Measurements from ENCODE around the gene KIF6.

The KIF6 gene

GRCh38 chr6:39452306-39453145, 272.7 kb downstream of the KIF6 start:
- no peak for DNase-seq (ENCODE audit: low read depth, low spot score)

- no peak for DNase-seq (ENCODE audit: low read depth, low spot score)
These were observed 273.4 kb downstream of the KIF6 start for GRCh38 chr6:39451831-39452230.

DNA sequence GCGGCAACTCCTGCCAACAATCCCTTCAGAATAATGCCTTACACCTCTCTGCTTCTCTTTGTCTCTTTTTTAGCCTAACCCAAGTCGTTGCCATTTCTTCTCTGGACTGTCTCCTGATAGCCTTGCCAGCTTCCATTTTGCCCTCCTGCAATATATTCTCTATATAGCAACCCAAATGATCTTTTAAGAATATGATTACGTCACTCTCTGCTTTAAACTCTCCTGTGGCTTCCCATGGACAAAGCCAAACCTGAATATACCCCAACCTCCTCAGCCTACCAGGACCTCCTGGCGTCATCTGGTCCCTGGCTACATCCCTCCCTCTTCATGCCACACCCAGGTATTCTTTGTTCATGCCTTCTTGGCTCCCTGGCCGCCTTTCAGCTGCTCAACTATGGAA, 276.2 kb downstream of the KIF6 start:
- DNase-seq (ENCODE audit: low read depth, low spot score) = no peak

DNA sequence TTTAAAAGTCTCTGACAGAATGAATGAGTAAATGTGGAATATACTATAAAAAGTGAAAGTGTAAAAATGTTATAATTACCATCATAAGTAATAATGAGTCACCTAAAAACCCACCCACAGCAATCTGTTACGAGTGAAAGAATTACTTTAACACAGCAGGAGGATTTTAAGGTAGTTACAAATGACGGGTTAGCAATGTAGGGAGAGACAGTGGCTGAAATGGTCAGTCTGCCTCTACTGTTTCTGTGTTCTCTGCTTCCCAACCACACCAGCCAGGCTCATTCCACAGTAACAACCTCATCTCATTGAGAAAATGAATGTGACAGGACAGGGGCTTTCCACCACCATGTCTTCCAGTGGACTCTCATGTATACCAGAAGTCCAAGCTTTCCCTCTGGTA, 278.3 kb downstream of the KIF6 start:
- DNase-seq (ENCODE audit: low read depth, low spot score) = no peak

DNA sequence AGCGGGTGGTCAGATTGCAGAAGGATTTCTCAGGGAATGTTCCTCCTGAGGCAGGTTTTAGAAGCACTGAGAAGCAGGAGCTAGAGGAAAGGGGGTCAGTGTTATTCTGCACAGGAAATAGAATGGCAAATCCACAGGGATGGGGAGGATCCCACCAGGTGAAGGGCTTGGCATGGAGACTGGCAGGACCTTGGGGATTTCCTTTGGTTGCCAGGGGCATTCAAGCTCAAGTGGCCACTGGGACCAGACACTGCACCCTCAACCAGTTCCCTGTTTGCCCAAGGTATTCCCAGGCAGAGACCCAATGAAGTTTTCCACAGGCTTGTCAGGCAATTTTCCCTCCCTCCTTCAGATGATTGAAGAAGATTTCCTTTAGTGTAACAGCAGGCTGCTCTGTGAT, 279.5 kb downstream of the KIF6 start:
- no peak for DNase-seq (ENCODE audit: low read depth, low spot score)

GRCh38 chr6:39444479-39445019, 280.7 kb downstream of the KIF6 start:
- DNase-seq (ENCODE audit: low read depth, low spot score) = no peak

GRCh38 chr6:39441986-39442385, 283.2 kb downstream of the KIF6 start:
- DNase-seq (ENCODE audit: low read depth, low spot score) = no peak

DNA sequence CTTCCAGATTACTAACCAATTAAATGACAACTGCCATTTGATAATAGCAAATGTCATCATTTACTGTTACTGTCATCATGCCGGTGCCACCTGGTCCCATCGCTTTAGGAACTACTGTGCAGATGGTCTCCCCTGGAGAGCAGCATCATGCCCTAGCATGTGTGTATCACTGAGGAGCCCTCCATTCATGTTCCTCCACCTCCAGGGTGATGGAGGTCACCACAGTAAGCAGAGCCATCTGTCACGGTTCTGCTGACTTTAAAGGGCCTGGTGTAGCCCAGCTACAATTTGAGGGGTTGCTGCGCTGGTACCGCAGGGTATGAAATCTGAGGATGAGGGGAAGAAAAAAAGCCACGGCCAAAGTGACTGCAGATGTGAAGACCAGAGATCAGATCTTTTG, 283.9 kb downstream of the KIF6 start:
- no peak for DNase-seq (ENCODE audit: low read depth, low spot score)

DNA sequence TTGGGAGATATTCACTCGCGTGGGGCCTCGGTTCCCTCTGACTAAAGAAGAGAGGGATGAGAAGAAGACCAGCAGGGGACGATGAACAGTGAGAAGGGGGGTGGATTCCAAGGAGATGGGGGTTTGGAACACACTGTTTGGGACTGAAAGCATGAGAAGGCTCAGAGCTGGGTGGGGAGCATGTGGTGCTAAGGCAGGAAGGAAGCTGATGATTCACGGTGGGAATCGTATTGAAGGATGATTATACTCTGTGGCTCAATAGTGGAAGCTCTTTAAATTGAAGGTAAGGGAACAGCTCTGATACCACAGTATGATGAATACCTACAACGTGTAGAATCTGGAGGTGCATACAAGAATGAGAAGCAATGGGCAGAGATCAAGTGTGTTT, 285.2 kb downstream of the KIF6 start:
- DNase-seq (ENCODE audit: low read depth, low spot score) = no peak

GRCh38 chr6:39439342-39440038, 285.7 kb downstream of the KIF6 start:
- no peak for DNase-seq (ENCODE audit: low read depth, low spot score)

DNA sequence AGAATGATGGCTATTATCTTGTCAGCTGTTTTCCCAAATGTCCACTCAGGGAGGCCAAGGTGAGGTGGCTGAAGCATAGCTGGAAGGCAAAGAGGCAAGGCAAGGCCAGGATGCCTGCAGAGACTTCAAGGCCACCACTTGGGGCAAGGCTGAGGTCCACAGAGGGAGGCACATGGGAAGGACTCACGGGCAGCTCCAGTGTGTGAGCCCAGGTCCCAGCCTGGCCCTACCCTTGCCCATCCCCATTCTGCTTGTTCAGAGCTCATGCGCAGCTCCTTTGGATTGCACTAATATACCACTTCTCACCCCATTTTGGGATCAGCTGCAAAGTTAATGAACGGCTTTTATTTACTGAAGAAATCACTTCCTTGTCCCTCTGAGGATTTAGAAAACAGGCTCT, 291.6 kb downstream of the KIF6 start:
- no peak for DNase-seq (ENCODE audit: low read depth, low spot score)

- DNase-seq (ENCODE audit: low read depth, low spot score) = no peak
These were observed 292.7 kb downstream of the KIF6 start for GRCh38 chr6:39432330-39433025.

- no peak for DNase-seq (ENCODE audit: low read depth, low spot score)
These were observed 294.2 kb downstream of the KIF6 start for GRCh38 chr6:39430871-39431523.

GRCh38 chr6:39430446-39430845, 294.8 kb downstream of the KIF6 start:
- no peak for DNase-seq (ENCODE audit: low read depth, low spot score)

- DNase-seq (ENCODE audit: low read depth, low spot score) = no peak
These were observed 296.4 kb downstream of the KIF6 start for GRCh38 chr6:39428816-39429215.

DNA sequence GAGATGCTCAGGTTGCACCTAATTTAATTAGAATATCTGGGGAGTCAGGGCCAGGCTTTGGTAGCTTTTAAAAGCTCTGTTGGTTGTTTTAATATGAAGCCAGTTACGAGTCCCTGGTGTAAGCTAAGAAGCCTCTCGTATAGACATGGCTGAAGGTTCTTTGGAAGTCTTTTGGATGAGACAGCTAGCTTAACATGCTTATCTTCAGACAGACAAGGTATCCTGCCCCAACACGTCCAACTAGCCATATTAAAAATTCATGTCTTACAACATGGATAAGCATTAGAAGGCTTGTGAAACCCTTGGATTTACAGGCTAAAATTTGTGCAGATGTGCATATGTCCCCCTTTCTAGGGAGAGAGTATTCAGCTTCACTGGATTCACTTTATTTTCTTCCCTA, 297.1 kb downstream of the KIF6 start:
- DNase-seq (ENCODE audit: low read depth, low spot score) = no peak

DNA sequence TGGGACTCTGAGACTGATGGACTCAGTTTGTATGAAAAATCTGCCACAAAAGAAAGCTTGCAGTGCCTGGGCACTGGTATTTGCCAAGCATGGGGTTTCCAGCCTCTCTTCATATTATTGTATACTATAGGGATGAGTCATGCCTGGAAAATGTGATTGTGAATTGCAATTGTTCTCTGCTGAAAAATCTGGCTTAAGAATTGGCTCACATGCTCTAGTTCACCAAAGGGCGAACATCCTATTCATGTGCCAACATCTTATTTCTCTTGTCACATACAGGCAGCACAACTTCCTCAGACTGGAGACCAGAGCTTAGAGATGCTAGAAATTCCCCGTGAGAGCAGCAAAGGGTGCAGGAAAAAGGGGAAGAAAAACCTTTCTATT, 299.1 kb downstream of the KIF6 start:
- DNase-seq (ENCODE audit: low read depth, low spot score) = peak; percentile 57

DNA sequence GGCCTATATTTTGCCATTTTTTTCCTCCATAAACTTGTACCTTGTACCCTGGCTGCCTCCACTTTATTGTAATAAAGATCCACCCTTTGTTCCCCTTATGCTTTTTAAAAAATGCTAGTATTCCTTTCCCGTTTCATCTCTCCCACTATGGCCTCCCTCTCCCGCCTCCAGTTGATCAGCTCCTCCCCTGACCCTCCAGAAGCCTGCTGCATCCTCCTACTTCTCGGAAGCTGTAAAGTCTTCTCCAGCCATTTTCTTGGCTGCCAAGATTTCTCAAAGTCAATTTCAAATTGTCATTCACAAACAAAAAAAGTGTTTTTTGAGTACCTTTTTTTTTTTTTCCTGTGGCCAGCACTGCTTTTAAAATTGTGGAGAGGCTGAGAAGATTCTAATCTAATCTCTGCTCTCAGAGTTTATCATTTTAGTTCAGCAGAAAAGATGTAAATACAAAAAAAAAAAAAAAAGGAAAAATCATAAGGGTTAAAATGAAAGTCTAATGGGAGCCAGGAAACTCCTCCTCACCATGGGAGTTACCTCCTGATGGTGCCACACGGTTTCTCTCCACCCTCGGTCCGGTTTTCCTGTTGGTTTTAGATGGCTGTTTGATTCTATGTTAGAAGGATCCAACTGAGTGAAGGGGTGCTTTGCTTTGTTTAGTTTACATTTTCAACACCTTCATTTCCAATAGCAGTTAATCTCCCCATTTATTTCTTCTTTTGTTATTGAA, 299.7 kb downstream of the KIF6 start:
- DNase-seq (ENCODE audit: low read depth, low spot score) = peak; percentile 23

DNA sequence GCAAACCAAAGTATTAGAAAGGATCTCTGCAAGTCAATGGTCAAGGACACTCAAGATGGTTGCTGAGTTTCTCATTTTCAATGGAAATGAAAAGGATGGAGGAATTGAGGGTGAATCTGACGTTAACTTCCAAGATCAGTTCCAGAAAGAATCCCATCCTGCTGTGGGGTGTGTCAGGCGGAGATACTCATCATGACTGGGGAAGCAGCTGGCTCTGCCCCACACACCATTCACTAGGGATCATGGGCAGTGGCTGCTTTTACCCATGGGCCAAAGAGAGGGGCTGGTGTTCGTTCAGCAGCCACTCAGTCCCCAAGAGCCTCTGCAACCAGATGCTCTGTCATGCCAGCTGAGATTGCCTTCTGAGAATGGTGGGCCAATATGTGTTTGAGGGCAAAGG, 300.4 kb downstream of the KIF6 start:
- no peak for DNase-seq (ENCODE audit: low read depth, low spot score)

DNA sequence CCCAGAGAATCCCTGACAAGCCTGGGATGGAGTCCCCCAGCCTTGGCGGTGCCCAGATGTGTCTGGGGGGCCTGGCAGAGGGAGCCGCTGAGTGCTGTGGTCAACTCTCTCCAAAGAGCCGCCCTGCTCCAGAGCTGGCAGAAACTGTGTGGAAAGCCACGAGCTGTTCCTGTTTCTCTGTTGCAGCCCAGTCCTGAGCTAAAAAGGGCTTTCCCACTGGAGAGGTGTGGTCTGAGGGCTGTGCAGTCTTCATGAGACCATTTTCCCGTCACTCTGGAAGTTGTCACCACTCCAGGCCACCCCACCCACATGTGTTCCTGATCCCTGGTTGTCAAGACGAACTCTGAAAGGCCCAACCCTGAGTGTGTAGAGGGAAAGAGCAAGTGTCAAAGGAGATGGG, 303.0 kb downstream of the KIF6 start:
- no peak for DNase-seq (ENCODE audit: low read depth, low spot score)
